GM23338 (cell line): ENCODE data around the gene UMODL1.

Source experiments
- JUNB ChIP-seq: IDR thresholded peaks from one replicate; pipeline ENCODE4 v1.6.1; 2016; ENCODE audit warnings: antibody characterized with exemption; ENCODE audit not compliant: unreplicated experiment
- TF ChIP-seq, protein P1 (sequence below), 2 experiments: fragments of 200-600 bp in 1 of 2; sonication (generic) in 1 of 2; conservative IDR thresholded peaks; 2 replicates each; pipeline versions ENCODE4 v1.5.1 to v1.6.1; 2016 to 2017; ENCODE audit warnings: antibody characterized with exemption in 2 of 2, low read depth in 2 of 2, mild to moderate bottlenecking in 2 of 2, moderate library complexity in 1 of 2

DNA sequence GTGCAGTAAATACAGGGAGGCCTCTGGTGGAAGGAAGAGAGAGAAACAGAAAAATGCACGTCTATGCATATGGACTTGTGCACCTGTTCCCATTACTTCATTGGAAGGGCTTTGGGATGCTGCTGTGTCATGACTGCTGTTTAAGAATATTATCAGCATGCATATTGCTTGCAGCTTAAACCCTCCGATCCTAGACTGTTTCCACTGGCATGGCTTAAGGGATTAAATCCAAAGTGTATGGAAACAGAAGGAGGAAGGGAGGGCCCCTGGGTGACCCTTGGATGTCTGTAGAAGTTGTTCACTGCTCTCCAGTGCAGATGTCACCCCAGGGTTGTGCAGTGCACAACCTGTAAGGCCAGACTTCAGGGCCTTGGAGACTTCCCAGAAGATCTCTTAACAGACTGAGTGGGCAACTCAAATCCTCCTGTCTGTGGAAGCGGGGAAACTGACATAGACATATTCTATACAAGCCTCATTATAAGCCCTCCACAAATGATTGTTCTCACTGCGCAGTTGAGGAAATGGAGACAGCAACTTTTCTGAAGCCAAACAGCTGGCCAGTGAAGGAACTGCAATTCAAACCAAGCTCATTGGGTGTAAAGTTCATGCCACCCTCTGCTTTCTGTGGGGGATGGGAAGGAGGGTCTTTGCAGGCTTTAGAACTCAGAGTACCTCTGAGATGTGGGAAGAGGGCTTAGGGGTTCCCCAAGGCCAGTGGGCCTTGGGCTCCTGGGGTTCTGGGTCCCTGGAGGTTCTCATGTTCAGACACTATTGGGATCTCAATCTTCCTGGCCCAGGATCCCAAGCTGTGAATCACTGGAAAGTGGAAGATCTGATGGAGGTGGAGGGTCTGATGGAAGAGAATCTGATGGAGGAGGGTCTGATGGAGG is 73.8 kb downstream of the UMODL1 start:
- TF ChIP-seq, protein P1, sequence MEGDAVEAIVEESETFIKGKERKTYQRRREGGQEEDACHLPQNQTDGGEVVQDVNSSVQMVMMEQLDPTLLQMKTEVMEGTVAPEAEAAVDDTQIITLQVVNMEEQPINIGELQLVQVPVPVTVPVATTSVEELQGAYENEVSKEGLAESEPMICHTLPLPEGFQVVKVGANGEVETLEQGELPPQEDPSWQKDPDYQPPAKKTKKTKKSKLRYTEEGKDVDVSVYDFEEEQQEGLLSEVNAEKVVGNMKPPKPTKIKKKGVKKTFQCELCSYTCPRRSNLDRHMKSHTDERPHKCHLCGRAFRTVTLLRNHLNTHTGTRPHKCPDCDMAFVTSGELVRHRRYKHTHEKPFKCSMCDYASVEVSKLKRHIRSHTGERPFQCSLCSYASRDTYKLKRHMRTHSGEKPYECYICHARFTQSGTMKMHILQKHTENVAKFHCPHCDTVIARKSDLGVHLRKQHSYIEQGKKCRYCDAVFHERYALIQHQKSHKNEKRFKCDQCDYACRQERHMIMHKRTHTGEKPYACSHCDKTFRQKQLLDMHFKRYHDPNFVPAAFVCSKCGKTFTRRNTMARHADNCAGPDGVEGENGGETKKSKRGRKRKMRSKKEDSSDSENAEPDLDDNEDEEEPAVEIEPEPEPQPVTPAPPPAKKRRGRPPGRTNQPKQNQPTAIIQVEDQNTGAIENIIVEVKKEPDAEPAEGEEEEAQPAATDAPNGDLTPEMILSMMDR (conservative IDR thresholded peaks at IDR 0.05; ENCODE audit: low read depth in 2 of 2), result no peak
- no peak for TF ChIP-seq JUNB
